GM10266 (cell line): ENCODE measurements around the gene SLC37A1.
"Not testable (repeated sequence)": the region's sequence is repeated elsewhere in the genome, so short reads cannot be mapped to it uniquely, and the experiment has no call there.

ENCODE experiments used
- DNase-seq: peaks from one replicate; pipeline ENCODE4 v3.0.0; 2012; ENCODE audit errors: extremely low spot score
- CTCF ChIP-seq: IDR thresholded peaks from 2 replicates; pipeline ENCODE4 v1.5.1; 2012; ENCODE audit warnings: mild to moderate bottlenecking, low read depth; ENCODE audit not compliant: control insufficient read depth, insufficient read depth; ENCODE audit errors: missing control alignments

SLC37A1 gene

DNA sequence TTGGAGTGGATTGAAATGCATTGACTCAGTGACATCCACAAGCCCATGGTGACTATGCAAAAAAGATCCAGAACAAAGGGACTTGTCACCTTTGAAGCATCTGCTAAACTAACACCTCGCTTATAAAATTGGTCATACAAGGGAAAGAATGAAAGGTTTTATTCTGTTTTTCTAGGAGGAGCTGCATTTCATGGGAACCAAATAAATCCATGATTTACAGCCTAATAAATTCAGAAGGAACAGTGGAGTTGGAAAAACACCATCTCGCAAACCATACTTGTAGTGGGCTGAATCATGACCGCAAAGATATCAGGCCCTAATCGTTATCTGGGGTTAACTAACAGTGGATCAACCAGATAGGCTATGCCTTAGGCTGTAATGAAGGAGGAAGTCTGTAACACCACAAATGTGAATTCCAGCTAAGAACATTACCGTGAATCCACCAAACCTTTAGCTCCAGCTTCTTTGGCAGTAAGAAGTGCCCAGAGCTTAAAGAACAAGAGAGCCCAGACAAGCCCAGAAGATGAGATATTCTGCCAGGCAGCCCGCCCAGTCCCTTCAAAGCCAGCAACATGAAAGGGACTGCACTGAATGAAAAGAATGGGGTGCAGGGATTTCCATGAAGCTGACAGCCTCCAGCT lies 45.0 kb upstream of the SLC37A1 start:
- TF ChIP-seq CTCF, result no peak
- no peak for DNase-seq

DNA sequence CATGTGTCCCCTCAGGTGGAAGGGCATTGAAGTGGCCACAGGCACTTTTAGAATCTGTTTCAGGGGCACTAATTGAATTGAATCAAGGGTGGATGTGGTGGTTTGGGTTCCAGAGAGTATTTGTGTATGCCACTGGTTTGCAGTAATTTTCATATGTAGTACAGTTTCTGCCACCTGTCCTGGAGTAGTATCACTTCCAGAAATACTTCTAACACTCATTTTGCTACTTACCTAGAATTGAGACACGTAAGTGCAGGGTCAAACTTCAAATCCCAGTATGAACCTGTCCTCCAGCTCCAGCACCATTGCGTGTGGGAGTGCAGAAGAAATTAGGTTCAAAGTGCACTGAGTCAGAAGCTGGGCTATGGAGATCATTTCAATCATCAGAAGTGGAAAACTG lies 44.4 kb upstream of the SLC37A1 start:
- TF ChIP-seq CTCF, result no peak

GRCh38 chr21:42469726-42470125 lies 43.9 kb upstream of the SLC37A1 start:
- DNase-seq, result not testable (repeated sequence)

More for the DNA sequence above, 44.4 kb upstream of the SLC37A1 start:
- DNase-seq, result no peak

GRCh38 chr21:42471206-42471605 lies 42.4 kb upstream of the SLC37A1 start:
- no peak for DNase-seq
- TF ChIP-seq CTCF, result no peak

- TF ChIP-seq CTCF, result no peak
- no peak for DNase-seq
These were observed 41.8 kb upstream of the SLC37A1 start for GRCh38 chr21:42471716-42472330.

DNA sequence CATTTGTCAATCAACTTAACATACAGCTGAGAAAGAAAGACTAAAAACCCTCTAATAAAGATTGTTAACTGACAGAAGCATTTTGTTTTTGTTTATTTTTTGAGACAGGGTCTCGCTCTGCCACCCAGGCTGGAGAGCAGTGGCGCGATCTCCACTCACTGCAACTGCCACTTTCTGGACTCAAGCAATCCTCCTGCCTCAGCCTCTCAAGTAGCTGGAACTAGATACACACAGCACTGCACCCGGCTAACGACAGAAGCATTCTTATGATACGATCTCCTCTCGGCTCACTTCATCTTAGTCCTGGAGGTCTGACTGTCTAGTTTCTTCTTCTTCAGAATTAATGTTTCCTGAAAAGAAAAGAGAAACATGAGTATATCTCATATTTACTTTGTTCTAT lies 41.1 kb upstream of the SLC37A1 start:
- no peak for TF ChIP-seq CTCF
- no peak for DNase-seq

GRCh38 chr21:42473498-42474042 lies 40.1 kb upstream of the SLC37A1 start:
- DNase-seq, result no peak
- TF ChIP-seq CTCF, result no peak
